GM21360 (cell line): ENCODE measurements around the gene TTC31.
"Not testable (repeated sequence)": the region's sequence is repeated elsewhere in the genome, so short reads cannot be mapped to it uniquely, and the experiment has no call there.

Source experiments
- ATAC-seq: cut with Tn5 transposase; IDR thresholded peaks from one replicate; pipeline ENCODE4 v1.9.1; 2021; ENCODE audit warnings: mild to moderate bottlenecking, moderate library complexity; ENCODE audit not compliant: unreplicated experiment

The TTC31 gene

GRCh38 chr2:74483675-74484164 is 839 bp downstream of the TTC31 start:
- not testable (repeated sequence) for ATAC-seq

GRCh38 chr2:74486141-74486540 is 3.3 kb downstream of the TTC31 start:
- no peak for ATAC-seq

DNA sequence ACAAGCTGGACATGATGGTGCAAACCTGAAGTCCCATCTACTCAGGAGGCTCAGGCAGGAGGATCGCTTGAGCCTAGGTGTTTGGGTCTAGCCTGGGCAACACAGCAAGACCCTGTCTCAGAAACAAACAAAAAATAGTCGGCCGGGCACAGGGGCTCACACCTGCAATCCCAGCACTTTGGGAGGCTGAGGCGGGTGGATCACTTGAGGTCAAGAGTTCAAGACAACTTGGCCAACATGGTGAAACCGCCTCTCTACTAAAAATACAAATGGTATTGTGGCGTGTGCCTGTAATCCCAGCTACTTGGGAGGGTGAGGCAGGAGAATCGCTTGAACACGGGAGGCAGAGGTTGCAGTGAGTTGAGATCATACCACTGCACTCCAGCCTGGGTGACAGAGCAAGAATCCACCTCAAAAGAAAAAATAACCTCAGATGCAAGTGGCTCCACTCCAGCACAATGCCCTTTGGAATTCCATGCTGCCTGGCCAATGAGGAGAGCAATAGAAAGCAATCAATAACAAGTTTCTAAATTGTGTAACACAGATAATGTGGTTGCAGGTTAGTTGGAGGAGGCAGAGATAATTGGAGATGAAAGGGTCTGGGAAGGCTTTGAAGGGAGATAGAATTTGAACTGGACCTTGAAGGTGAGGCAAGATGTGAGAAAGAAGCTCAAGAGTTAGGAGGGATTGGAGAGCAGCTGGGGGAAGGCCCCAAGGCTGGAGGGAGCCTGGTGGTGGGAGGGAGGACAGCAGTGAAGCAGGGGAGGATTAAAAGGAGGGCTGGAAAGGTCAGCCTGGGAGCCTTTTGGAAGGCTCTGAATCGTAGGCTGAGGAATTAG is 6.0 kb downstream of the TTC31 start:
- no peak for ATAC-seq

DNA sequence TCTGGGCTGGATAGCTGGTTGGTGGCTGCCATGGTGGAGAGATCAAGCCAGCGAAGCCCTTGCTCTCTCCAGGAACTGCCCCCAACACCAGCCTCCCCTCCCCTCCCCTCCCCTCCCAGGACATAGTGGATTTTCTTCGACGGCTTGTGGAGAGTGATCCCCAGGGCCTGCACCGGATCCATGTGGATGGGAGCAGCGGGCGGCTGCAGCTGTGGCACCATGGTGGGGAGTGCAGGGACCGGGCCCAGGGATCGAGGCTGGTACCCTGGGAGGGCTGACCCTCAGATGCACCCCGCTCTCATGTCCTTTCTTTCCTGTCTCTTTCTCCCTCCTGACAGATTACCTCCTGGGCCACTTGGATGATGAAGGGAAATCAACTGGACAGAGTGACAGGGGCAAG is 7.0 kb downstream of the TTC31 start:
- no peak for ATAC-seq

DNA sequence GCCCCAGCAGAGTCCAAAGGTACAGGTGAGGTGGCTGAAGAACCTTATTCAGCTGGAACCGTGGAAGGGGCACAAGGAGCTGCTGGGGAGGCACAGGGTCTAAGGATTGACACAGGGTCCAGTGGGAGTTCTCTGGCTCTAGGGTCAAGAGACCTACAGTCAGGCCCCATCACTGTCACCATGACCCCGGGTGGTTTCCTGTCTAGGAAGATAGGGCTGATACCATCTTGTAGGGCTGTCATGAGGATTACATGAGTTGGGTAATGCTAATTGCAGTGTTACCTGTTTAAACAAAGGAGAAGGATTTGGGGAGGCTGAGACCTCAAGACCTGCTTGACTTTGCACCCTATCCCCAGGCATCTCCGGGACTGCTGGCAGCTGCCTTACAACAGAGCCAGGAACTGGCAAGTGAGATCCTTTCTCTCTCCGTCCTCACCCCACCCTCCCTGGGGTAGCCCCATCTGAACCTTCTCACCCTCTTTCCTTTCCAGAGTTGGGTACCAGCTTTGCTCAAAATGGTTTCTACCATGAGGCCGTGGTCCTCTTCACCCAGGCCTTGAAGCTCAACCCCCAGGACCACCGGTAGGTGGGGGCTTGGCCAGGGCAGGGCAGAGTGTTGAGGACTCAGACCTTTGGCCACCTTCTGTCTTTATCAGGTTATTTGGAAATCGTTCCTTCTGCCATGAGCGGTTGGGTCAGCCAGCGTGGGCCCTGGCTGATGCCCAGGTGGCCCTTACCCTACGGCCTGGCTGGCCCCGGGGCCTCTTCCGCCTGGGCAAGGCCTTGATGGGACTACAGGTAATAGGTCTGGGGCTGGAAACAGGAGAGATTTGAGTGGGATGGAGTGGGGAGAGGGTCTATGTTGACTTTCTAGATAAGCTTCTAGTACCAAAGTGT is 9.0 kb downstream of the TTC31 start:
- no peak for ATAC-seq

DNA sequence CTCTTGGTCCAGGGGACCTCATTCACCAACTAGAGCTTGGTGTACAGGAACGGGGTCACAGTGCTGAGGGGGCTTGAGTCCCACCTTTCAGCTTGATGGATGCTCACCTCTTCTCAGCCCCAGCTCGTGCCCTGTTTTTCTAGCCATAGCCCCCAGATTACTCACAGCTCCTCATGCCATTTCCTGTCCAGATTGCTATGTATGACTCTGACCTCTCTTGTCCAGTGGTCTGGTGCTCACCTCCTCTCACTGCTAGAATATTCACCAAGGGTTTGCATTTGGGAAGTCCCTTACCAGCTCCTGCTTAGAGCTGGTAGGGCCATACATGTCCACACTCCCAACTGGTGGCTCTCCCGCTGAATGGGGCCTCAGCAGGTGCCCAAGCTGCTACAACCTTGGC is 10.7 kb downstream of the TTC31 start:
- no peak for ATAC-seq

- ATAC-seq: no peak
These were observed 12.6 kb downstream of the TTC31 start for GRCh38 chr2:74495440-74495839.

DNA sequence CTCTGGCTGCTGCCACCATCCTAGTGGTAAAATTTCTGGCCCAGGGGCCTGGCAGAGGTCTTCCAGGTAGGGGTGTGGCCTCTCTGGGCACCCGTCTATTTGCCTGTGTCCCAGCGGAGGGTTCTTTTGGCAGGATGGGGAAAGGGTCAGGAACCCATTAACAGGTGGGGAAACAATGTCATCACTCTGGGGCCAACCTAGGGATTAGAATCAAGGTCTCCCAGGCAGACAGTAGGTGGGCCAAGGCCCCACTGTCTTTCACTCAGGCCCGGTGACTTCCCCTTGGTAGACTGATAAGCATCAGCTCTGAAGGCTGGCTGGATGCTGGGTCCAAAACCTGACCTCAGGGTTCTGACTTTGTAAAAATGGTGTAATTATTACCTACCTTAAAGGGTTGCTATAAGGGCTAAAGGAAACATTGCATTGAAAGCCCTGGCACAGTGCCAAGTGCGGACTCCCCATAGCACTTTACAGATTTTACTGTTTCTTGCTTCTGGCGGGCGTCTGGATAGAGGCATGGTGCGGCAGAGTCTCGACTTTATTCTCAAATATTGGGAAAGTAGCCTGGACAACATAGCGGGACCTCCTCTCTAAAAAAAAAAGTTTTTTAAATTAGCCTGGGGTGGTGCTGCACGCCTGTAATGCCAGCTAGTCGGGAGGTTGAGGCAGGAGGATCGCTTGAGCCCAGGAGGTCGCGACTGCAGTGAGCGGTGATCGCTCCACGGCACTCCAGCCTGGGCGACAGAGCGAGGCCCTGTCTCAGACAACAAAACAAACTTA is 14.3 kb downstream of the TTC31 start:
- ATAC-seq: no peak

DNA sequence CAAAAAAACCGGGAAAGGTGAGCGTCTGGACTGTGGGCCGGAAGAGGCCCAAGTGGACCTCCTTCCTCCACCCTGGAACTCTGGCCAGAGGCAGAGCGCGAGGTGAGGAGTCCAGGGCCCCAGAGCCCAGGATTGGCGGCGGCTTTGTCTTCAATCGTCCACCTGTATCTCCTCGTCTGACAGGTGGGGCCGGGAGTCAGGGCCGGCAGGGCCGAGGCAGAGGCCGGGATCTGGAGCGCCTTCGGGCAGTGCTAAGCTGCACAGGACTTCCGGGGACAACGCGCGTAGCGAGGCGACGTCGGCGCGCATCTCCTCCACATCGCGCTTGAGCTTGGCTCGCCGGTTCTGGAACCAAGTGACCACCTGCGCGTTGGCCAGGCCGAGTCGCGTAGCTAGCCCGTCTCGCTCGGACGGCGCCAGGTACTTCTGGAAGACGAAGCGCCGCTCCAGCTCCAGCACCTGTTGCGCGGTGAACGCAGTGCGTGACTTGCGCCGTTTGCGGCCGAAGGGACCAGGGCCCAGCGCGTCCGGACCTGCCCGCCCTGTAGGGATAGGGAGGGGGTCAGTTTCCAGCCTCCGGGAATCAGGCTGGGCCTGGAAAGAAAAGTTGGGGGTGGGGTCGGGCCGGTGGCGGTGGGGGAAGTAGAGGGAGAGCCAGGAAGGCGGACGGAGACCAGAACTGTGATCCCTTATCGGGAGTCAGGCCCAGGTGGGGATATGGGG is 15.1 kb downstream of the TTC31 start:
- no peak for ATAC-seq

DNA sequence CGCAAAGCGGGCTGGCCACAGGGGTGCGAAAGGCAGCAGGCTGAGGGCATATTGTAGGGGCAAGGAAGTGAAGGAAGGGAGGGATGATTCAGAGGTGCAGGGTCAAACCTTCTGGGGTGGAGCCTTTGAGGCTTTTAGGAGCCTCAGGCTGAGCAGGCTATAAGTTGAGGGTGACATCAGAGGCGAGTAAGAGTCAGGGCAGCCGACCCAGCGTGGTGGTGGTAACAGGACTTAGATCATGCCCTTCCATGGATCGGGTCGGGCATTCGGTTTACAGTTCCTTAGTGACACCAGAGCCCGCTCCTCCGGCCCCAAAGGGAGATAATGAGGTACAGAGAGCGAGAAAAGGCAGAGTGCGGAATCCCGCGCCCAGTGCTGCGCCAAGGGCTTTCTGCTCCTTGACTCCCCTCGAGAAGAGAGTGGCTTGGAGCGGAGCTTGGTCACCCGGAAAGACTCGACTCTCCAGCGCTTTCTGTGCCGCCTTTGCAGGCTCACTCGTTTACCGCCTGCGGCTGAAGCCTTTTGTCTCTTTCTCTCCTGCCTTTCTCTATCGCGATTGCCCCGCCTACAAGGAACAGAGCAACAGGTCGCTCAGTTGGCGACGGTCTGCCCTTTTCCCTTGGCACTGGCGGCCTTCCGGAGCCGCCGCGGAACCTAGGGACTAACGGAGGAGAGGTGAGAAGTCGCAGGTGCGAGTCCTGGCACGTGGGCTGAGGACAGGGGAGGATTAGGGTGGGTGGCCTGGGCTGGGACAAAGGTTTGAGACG is 15.8 kb downstream of the TTC31 start:
- ATAC-seq: no peak

DNA sequence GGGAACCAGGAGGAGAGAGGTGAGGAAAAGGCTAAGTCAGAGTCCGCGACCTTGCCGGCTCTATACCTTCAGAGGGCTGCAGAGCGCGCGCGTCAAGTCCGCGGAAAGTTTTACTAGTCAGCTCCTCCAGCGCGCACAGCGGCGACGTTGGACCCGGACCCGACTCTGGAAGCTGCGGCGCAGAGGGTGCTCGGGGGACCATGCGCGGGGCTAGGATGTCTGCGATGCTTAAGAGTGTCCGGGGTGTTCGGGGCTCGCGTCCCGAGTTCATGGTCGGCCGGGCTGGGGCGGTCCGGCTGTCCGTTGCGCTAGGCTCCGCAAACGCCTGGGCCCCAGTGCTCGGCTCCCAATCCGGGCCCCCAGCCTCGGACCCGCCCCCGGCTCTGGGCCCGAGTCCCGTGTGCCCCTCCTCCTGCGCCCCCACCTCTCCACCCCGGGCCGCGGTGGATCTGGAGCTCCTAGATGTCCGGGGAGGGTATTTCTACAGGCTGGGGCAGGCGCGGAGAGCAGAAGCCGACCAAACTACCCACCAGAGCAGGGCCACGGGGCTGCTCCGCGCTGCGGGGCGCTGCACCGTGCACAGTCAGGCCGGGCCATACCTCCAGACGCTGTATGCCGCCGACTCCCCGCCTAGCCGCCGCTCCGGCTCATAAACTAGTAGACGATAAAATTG is 16.5 kb downstream of the TTC31 start, which contains the start of gene LBX2:
Gene LBX2, minus strand, starts transcription at position 337 of the 673 bp plus-strand sequence. Its CDS starts 66 bp downstream, at position 271.
- ATAC-seq: no peak

DNA sequence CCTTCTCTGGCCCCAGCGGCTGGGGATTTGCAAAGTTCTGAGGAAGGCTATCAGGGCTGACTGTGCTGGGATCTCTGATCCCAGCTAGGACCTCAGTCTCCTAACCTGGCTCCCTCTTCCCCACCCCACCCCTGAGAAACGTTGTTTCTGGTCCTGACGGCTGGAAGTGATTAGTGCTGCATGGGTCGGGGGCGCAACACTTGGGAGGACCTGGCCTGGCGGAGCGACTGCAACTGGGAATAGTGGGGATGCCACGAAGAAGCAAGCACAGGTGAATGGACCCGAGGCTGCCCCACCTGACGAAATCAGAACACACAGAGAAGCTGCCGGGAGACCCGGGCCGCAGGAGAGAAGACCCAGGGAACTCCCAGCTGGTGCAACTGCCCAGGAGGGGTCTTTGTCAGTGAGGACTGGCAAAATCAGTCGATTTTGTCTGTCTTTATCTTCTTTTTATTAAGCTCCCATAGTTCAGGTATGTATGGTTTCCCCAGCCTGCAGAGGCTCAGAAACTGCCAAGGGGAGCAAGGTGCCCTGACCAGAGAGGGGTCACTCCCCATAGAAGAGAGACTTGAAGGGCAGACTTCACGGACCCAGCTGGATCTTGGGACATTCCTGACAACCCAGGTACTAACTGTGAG is 17.2 kb downstream of the TTC31 start:
- no peak for ATAC-seq

DNA sequence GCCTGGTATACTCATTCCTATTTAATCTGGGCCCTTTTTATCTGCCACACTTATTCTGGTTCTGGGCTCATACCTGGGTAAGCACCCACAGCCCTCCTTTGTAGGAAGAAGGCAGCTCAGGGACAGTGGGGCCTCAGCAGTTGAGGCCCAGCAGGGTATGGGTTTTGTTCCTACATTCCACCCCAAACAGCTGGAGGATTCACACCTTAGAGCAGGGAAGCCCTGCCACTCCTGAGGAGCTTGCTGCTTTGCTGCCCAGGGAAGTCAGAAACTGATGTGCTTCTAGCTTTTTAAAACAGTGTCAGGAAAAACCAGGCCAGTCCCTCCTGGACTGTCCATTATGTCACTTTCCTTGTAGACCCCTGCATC is 17.7 kb downstream of the TTC31 start:
- no peak for ATAC-seq

DNA sequence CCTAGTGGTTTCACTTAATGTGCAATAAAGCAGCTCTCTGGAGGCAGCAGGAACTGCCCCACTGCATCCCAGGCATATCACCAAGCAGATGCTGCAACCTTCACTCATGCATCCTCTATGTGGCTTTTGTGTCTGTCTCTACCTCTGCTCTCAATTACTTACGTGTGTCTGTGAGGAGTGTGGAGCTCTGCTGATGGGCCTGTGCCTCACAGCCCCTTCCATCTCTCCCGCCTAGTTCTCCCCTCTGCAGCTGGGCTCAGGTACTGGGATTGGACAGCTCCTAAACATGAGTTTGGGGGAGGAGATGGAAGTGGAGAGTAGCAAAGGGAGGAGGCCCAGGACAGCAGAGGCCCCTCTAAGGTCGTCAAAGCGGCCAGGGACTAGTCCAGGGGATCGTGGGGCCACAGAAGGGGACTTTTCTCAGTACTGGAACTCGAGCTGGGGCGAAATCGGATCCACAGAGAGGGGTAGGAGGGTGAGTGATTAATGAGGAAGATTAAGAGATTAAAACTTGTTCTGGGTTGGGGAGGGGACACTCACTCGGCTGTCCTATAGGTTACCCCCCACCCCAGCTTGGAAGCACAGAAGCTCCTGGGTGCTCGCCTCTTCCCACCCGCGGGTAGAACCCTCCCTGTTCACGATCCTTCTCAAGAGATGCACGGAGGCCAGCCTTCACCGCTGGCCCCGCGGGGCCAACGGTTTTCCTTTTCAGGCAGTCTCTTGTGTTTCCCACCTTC is 18.6 kb downstream of the TTC31 start:
- ATAC-seq: no peak

- ATAC-seq: no peak
These were observed 19.4 kb downstream of the TTC31 start for GRCh38 chr2:74502147-74502719.

DNA sequence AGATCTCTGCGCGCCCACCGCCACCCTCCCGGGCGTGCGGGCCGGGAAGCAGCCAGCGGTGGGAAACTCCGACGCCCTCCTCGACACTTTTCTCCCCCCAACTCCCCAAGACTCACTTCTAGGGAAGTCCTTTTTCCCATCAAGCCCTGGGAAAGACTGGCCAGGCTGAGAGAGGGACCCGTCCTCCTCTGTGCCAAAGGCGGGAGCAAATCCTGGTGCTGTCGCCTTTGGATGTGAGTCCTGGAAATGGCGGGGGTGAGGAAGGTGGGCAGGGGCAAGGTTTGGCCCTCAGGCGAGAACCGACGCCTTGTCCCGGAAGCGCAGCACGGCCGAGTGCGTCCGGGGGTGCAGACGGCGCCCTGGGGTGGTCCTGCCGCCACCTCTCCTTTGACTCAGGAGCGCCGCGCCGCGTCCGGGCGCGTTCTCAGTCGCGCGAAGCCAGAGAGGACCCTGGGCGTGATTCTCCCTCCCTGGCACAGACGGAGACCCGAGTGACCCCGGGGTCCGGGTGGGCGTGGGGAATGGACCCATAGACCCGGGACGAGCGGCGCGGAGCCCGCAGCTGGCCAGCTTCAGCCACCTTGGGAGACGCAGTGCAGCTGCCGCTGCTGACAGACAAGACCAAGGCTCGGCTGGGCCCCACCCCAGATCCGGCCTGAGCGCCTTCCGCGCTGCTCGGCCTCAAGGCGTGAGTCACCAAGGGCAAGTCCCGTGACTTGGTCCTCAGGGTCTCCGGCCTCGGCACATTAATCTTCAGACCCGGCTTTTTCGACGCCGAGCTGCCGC is 20.0 kb downstream of the TTC31 start:
- ATAC-seq: no peak
